COR-L47 (cell line): ENCODE measurements around the gene SPOCK1.

ENCODE experiments used
- DNase-seq: peaks from one replicate; lab custom pipeline; 2025; lab: John Stamatoyannopoulos, UW

The SPOCK1 gene

GRCh38 chr5:137492331-137492730 lies 6.8 kb downstream of the SPOCK1 start:
- DNase-seq: no peak

GRCh38 chr5:137491121-137491520 lies 8.0 kb downstream of the SPOCK1 start:
- DNase-seq: no peak

GRCh38 chr5:137490591-137490990 lies 8.5 kb downstream of the SPOCK1 start:
- DNase-seq: no peak

GRCh38 chr5:137488974-137489373 lies 10.2 kb downstream of the SPOCK1 start:
- no peak for DNase-seq

GRCh38 chr5:137488516-137488915 lies 10.6 kb downstream of the SPOCK1 start:
- DNase-seq: no peak

GRCh38 chr5:137487600-137487999 lies 11.5 kb downstream of the SPOCK1 start:
- no peak for DNase-seq

- DNase-seq: no peak
Observed at GRCh38 chr5:137486707-137487106, 12.4 kb downstream of the SPOCK1 start.

GRCh38 chr5:137481596-137481995 lies 17.5 kb downstream of the SPOCK1 start:
- no peak for DNase-seq

- DNase-seq: no peak
Observed at GRCh38 chr5:137478043-137478442, 21.1 kb downstream of the SPOCK1 start.

GRCh38 chr5:137470921-137471220 lies 28.3 kb downstream of the SPOCK1 start:
- DNase-seq: no peak

- no peak for DNase-seq
Observed at GRCh38 chr5:137470111-137470920, 28.8 kb downstream of the SPOCK1 start.

GRCh38 chr5:137466889-137467288 lies 32.2 kb downstream of the SPOCK1 start:
- no peak for DNase-seq

GRCh38 chr5:137465930-137466329 lies 33.2 kb downstream of the SPOCK1 start:
- no peak for DNase-seq

- no peak for DNase-seq
Observed at GRCh38 chr5:137462816-137463520, 36.2 kb downstream of the SPOCK1 start.

GRCh38 chr5:137462265-137462590 lies 36.9 kb downstream of the SPOCK1 start:
- no peak for DNase-seq

GRCh38 chr5:137461391-137462264 lies 37.5 kb downstream of the SPOCK1 start:
- DNase-seq: no peak

GRCh38 chr5:137454671-137455070 lies 44.5 kb downstream of the SPOCK1 start:
- DNase-seq: no peak

GRCh38 chr5:137453483-137454080 lies 45.5 kb downstream of the SPOCK1 start:
- no peak for DNase-seq

GRCh38 chr5:137450759-137451158 lies 48.4 kb downstream of the SPOCK1 start:
- no peak for DNase-seq

GRCh38 chr5:137448868-137449267 lies 50.3 kb downstream of the SPOCK1 start:
- no peak for DNase-seq

- no peak for DNase-seq
Observed at GRCh38 chr5:137446615-137447014, 52.5 kb downstream of the SPOCK1 start.

- no peak for DNase-seq
Observed at GRCh38 chr5:137446151-137446550, 53.0 kb downstream of the SPOCK1 start.
